Astrocyte (in vitro differentiated cells and primary cell): ENCODE data around the gene IRF4. TPM values are rescaled to one million over a fixed set of nuclear protein-coding genes. Genes with fewer than 3 reads are reported as not detected.

ENCODE experiments used
- DNase-seq: peaks from one replicate; pipeline ENCODE4 v3.0.0-alpha.2; 2010; ENCODE audit warnings: low read depth
- FAIRE-seq: peaks from 2 replicates; lab custom pipeline; 2011; peaks lifted over from hg19 to GRCh38; lab: Jason Lieb, UNC
- H2AFZ ChIP-seq: 2 replicates; pipeline ENCODE4 v1.6.0; 2012; ENCODE audit warnings: low read depth, low read length, inconsistent platforms
- H3K27ac ChIP-seq: 2 replicates; pipeline ENCODE4 v1.5.1; 2011; ENCODE audit warnings: low read depth, low read length, inconsistent platforms
- H3K27me3 ChIP-seq: 2 replicates; pipeline ENCODE4 v1.6.0; 2011; ENCODE audit warnings: low read length, inconsistent platforms; ENCODE audit not compliant: insufficient read depth
- H3K36me3 ChIP-seq: 2 replicates; pipeline ENCODE4 v1.5.1; 2011; ENCODE audit warnings: low read length, inconsistent platforms; ENCODE audit not compliant: insufficient read depth
- H3K4me1 ChIP-seq: 2 replicates; pipeline ENCODE4 v1.5.1; 2011; ENCODE audit warnings: low read length, inconsistent platforms; ENCODE audit not compliant: insufficient read depth
- H3K4me2 ChIP-seq: 2 replicates; pipeline ENCODE4 v1.6.0; 2012; ENCODE audit warnings: low read length, inconsistent platforms
- H3K4me3 ChIP-seq: 2 replicates; pipeline ENCODE4 v1.5.1; 2011; ENCODE audit warnings: low read depth, mild to moderate bottlenecking, low read length, inconsistent platforms; ENCODE audit not compliant: insufficient read depth
- H3K79me2 ChIP-seq: 2 replicates; pipeline ENCODE4 v1.6.0; 2012; ENCODE audit warnings: mild to moderate bottlenecking, low read length, inconsistent platforms; ENCODE audit not compliant: insufficient read depth
- H3K9ac ChIP-seq: 2 replicates; pipeline ENCODE4 v1.6.0; 2012; ENCODE audit warnings: mild to moderate bottlenecking, low read length, inconsistent platforms
- H3K9me3 ChIP-seq: 2 replicates; pipeline ENCODE4 v1.5.1; 2012; ENCODE audit warnings: low read depth, mild to moderate bottlenecking, low read length, inconsistent platforms; ENCODE audit not compliant: insufficient read depth
- H4K20me1 ChIP-seq: 2 replicates; pipeline ENCODE4 v1.6.0; 2012; ENCODE audit warnings: low read length, inconsistent platforms; ENCODE audit not compliant: insufficient read depth
- H3K27ac Mint-ChIP-seq: one replicate; pipeline ENCODE4 v1.8.0; 2021; ENCODE audit warnings: mild to moderate bottlenecking, mixed read lengths; ENCODE audit not compliant: unreplicated experiment
- H3K27me3 Mint-ChIP-seq: one replicate; pipeline ENCODE4 v1.8.0; 2021; ENCODE audit warnings: low read depth, mixed read lengths; ENCODE audit not compliant: unreplicated experiment
- H3K36me3 Mint-ChIP-seq: one replicate; pipeline ENCODE4 v1.8.0; 2021; ENCODE audit warnings: low read depth, mixed read lengths; ENCODE audit not compliant: unreplicated experiment
- H3K4me1 Mint-ChIP-seq: one replicate; pipeline ENCODE4 v1.8.0; 2021; ENCODE audit warnings: low read depth, mixed read lengths; ENCODE audit not compliant: unreplicated experiment
- H3K4me3 Mint-ChIP-seq: one replicate; pipeline ENCODE4 v1.8.0; 2021; ENCODE audit warnings: mild to moderate bottlenecking, moderate library complexity, mixed read lengths; ENCODE audit not compliant: unreplicated experiment
- H3K9me3 Mint-ChIP-seq: one replicate; pipeline ENCODE4 v1.8.0; 2021; ENCODE audit warnings: mild to moderate bottlenecking, mixed read lengths; ENCODE audit not compliant: unreplicated experiment
- CTCF ChIP-seq: IDR thresholded peaks from 2 replicates; pipeline ENCODE4 v1.5.1; 2011; ENCODE audit warnings: low read depth, mild to moderate bottlenecking, inconsistent platforms, low read length, moderate library complexity; ENCODE audit not compliant: insufficient read depth
- EZH2 ChIP-seq: IDR thresholded peaks from 2 replicates; pipeline ENCODE4 v1.6.1; 2012; ENCODE audit warnings: mild to moderate bottlenecking, low read length, inconsistent platforms; ENCODE audit not compliant: insufficient read depth
- total RNA-seq: library from RNA; stranded (reverse); gene quantifications from 2 replicates; pipeline ENCODE4 v1.2.1, GENCODE V29; 2021

IRF4 gene
- total RNA-seq, 1 donor from 2014 or later = 0.30 TPM

DNA sequence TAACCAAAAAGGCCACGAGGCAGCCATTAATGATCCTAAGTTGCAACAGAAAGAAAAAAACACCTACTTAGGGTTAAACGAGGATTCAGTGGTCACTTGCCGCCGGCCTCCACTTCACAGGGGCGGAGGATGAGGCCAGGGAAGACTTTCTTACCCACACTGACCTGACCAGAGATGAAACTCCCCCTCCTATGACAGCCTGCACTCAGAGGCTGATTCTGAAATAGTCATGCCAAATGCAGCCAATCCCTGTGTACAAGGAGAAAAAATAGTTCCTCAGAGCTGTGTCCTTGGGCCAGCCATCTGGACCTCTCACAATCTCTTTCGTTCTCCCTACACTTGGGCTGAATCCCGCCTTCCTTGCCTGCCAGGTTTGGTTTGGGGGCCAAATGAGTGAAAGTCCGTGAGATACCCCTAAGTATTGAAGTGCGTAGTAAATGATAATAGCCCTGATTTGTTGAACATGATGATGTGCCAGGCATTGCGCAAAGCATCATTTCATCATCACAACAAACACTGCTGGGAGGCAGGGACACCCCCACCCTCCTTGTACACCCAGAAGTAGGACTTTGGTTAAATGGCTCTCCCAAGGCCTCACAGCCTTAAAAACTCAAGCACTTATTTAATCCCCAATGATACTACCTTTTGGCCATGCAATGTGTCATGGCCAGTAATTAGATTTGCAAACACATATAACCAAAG, 3.2 kb upstream of the IRF4 start:
- Histone ChIP-seq H3K9me3 (no peaks in the 10 kb centered on the region), H3K79me2 (no peaks in the 10 kb centered on the region), H4K20me1 (no peaks in the 10 kb centered on the region), H3K27me3 (peaks cover 50% of the 10 kb centered on the region), H3K4me2 (no peak overlapping the region), H3K4me1 (no peaks in the 10 kb centered on the region), H3K27ac (no peak overlapping the region), H2AFZ (no peak overlapping the region), H3K4me3 (no peak overlapping the region), H3K36me3 (no peaks in the 10 kb centered on the region), H3K9ac (no peak overlapping the region)
- Mint-ChIP-seq H3K27me3 (peaks cover 85% of the 10 kb centered on the region), H3K36me3 (no peaks in the 10 kb centered on the region), H3K27ac (no peak overlapping the region), H3K4me1 (peaks cover 6% of the 10 kb centered on the region), H3K4me3 (no peak overlapping the region), H3K9me3 (peaks cover 5% of the 10 kb centered on the region)
- TF ChIP-seq EZH2 = no peak
- no peak for TF ChIP-seq CTCF
- no peak for FAIRE-seq
- DNase-seq = no peak

- Histone ChIP-seq H3K4me1 (no peaks in the 10 kb centered on the region), H3K27me3 (peaks cover 57% of the 10 kb centered on the region), H3K4me3 (no peak overlapping the region), H3K79me2 (no peaks in the 10 kb centered on the region), H2AFZ (no peak overlapping the region), H3K36me3 (no peaks in the 10 kb centered on the region), H4K20me1 (no peaks in the 10 kb centered on the region), H3K4me2 (no peak overlapping the region), H3K27ac (no peak overlapping the region), H3K9me3 (no peaks in the 10 kb centered on the region), H3K9ac (no peak overlapping the region)
- no peaks in the 10 kb centered on the region for H3K36me3 Mint-ChIP-seq
- H3K27me3 Mint-ChIP-seq = peaks cover 84% of the 10 kb centered on the region
- no peak overlapping the region for H3K27ac Mint-ChIP-seq
- FAIRE-seq (no peak), DNase-seq (no peak)
- no peaks in the 10 kb centered on the region for H3K4me1 Mint-ChIP-seq
- no peak overlapping the region for H3K4me3 Mint-ChIP-seq
- TF ChIP-seq EZH2 (no peak), CTCF (no peak)
- H3K9me3 Mint-ChIP-seq = no peaks in the 10 kb centered on the region
Observed at GRCh38 chr6:389143-389542, 2.4 kb upstream of the IRF4 start.

GRCh38 chr6:389622-390021, 1.9 kb upstream of the IRF4 start:
- no peaks in the 10 kb centered on the region for H3K36me3 ChIP-seq
- TF ChIP-seq EZH2 = no peak
- no peak for TF ChIP-seq CTCF
- H2AFZ ChIP-seq = no peak overlapping the region
- peaks cover 62% of the 10 kb centered on the region for H3K27me3 ChIP-seq
- FAIRE-seq = no peak
- no peaks in the 10 kb centered on the region for H4K20me1 ChIP-seq
- H3K4me2 ChIP-seq = no peak overlapping the region
- H3K4me3 ChIP-seq = no peak overlapping the region
- no peaks in the 10 kb centered on the region for H3K36me3 Mint-ChIP-seq
- no peaks in the 10 kb centered on the region for H3K9me3 Mint-ChIP-seq
- no peak overlapping the region for H3K4me3 Mint-ChIP-seq
- no peak for DNase-seq
- H3K79me2 ChIP-seq = no peaks in the 10 kb centered on the region
- H3K27ac Mint-ChIP-seq = no peak overlapping the region
- H3K4me1 ChIP-seq = no peaks in the 10 kb centered on the region
- no peaks in the 10 kb centered on the region for H3K4me1 Mint-ChIP-seq
- H3K27me3 Mint-ChIP-seq = peaks cover 84% of the 10 kb centered on the region
- no peak overlapping the region for H3K9ac ChIP-seq
- H3K9me3 ChIP-seq = no peaks in the 10 kb centered on the region
- H3K27ac ChIP-seq = no peak overlapping the region
